ENCODE results near the gene ARHGEF40. TPM values are rescaled to one million over a fixed set of nuclear protein-coding genes. Genes with fewer than 3 reads are reported as not detected.

Gene ARHGEF40
- total RNA-seq, 1 donor from 2014 or later, result 6.8 TPM

DNA sequence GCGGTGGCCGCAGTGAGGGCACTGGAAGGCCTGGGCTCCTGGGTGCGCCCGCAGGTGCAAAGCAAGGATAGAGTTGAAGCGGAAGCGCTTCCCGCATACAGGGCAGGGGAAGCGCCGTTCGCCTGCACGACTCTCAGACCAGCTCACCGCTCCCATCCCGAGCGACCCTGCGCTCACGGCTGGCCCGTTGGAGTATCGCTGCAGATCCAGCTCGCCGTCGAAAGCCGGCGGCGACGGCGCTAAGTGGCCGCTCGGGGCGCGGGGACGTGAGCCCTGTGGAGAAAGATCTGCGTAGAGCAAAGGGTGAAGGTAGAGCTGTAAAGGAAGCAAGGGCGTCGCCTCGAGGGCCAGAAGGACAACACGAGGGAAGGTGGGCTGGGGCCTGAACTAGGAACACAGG, 22.9 kb downstream of the ARHGEF40 start:
- TF ChIP-seq, protein P1, sequence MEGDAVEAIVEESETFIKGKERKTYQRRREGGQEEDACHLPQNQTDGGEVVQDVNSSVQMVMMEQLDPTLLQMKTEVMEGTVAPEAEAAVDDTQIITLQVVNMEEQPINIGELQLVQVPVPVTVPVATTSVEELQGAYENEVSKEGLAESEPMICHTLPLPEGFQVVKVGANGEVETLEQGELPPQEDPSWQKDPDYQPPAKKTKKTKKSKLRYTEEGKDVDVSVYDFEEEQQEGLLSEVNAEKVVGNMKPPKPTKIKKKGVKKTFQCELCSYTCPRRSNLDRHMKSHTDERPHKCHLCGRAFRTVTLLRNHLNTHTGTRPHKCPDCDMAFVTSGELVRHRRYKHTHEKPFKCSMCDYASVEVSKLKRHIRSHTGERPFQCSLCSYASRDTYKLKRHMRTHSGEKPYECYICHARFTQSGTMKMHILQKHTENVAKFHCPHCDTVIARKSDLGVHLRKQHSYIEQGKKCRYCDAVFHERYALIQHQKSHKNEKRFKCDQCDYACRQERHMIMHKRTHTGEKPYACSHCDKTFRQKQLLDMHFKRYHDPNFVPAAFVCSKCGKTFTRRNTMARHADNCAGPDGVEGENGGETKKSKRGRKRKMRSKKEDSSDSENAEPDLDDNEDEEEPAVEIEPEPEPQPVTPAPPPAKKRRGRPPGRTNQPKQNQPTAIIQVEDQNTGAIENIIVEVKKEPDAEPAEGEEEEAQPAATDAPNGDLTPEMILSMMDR (IDR thresholded peaks at IDR 0.05; ENCODE audit: insufficient read depth, low read length, severe bottlenecking), result no peak
- no peak overlapping the region for H3K4me3 ChIP-seq (ENCODE audit: low read depth, low read length)
- H3K27me3 ChIP-seq (ENCODE audit: control insufficient read depth, insufficient read depth, low read length), result no peaks in the 10 kb centered on the region
- H3K36me3 ChIP-seq (ENCODE audit: control insufficient read depth, insufficient read depth, low read length), result peaks cover 14% of the 10 kb centered on the region
- no peak for DNase-seq (ENCODE audit: low read depth)
- FAIRE-seq, result no peak

DNA sequence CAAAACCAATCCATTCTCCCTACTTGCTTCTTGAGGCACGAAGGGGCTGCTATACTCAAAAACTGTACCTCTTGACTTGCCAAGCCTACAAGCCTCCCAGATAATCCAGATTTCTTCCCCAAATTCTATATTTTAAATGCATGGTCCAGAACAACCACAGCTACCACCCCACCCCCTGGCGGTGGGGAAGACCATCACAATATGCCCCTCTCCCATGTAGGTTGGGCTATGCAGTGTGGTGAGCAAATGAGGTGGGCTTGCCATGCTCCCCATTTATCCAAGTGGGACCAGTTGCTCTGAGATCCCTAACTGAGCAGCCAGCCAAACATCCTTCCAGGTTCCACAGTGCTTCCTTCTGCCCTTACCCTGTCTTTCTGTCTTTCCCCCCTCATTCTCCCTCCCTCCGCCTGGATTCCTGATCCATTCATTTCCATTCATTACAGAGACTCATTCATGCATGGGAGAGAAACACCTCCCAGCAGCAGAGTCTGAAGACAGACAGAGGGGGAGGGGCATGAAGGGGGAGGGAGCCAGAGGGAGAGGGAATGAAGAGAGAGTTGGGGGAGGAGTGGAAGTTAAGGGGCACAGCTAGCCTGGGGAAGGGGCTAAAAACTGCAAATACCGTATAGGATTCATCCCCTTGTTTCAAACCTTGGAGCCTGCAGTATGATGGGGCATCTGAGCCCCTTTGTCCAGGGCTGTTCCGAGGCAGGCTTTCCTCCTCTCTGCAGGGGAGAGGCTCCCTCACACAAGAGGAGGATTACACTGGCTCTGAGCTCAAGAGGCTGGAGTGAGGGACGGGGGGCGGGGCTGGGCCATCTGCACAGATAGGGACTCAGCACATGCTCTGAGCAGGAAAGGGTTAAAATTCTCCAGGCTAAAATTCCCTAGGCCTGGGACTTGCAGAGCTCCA, 23.9 kb downstream of the ARHGEF40 start:
- Histone ChIP-seq H3K36me3 (ENCODE audit: control insufficient read depth, insufficient read depth, low read length) (peaks cover 14% of the 10 kb centered on the region), H3K4me3 (ENCODE audit: low read depth, low read length) (no peak overlapping the region), H3K27me3 (ENCODE audit: control insufficient read depth, insufficient read depth, low read length) (no peaks in the 10 kb centered on the region)
- FAIRE-seq, result no peak
- no peak for DNase-seq (ENCODE audit: low read depth)
- TF ChIP-seq, protein P1 (IDR thresholded peaks at IDR 0.05; ENCODE audit: insufficient read depth, low read length, severe bottlenecking), result peak; percentile 26

GRCh38 chr14:21095430-21096205, 25.5 kb downstream of the ARHGEF40 start:
- TF ChIP-seq, protein P1 (IDR thresholded peaks at IDR 0.05; ENCODE audit: insufficient read depth, low read length, severe bottlenecking), result no peak
- no peak for DNase-seq (ENCODE audit: low read depth)
- Histone ChIP-seq H3K36me3 (ENCODE audit: control insufficient read depth, insufficient read depth, low read length) (peaks cover 13% of the 10 kb centered on the region), H3K4me3 (ENCODE audit: low read depth, low read length) (no peak overlapping the region), H3K27me3 (ENCODE audit: control insufficient read depth, insufficient read depth, low read length) (no peaks in the 10 kb centered on the region)
- FAIRE-seq, result no peak

GRCh38 chr14:21096438-21096837, 26.3 kb downstream of the ARHGEF40 start:
- no peaks in the 10 kb centered on the region for H3K27me3 ChIP-seq (ENCODE audit: control insufficient read depth, insufficient read depth, low read length)
- DNase-seq (ENCODE audit: low read depth) (no peak), FAIRE-seq (no peak)
- H3K4me3 ChIP-seq (ENCODE audit: low read depth, low read length), result no peak overlapping the region
- TF ChIP-seq, protein P1 (IDR thresholded peaks at IDR 0.05; ENCODE audit: insufficient read depth, low read length, severe bottlenecking), result no peak
- peaks cover 6% of the 10 kb centered on the region for H3K36me3 ChIP-seq (ENCODE audit: control insufficient read depth, insufficient read depth, low read length)

DNA sequence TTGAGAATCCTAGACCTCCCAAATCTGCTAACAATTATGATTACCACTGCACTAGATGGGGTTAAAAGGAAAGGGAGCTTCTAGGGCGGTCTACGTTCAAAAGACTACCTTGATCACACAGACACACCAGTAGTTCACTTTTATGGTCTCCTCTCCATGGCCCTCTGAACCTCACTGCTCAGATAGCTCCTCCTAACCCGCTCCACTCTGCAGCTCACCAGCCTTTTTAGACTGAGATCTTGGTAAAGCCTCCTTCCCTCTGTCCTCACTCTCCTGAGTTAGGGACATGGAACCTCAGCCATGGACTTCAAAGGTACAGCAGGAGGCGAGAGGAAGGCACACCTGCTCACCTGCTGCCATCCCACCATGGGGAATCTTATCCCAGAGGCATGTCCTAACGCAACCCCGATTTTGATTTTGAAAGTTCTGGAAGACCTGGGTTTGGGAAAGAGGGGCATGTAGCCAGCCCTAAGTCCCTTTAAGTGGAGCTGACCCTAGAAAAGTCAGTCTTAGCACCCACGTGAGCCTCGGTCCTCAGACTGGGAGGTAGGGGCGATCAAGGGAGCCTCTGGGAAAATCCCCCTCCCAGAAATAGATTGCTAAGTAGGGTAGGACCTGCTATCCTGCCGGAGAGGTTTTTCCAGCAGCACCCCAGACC, 27.0 kb downstream of the ARHGEF40 start:
- H3K27me3 ChIP-seq (ENCODE audit: control insufficient read depth, insufficient read depth, low read length), result no peaks in the 10 kb centered on the region
- DNase-seq (ENCODE audit: low read depth), result no peak
- FAIRE-seq, result no peak
- peak overlapping the region; percentile 45 for H3K4me3 ChIP-seq (ENCODE audit: low read depth, low read length)
- H3K36me3 ChIP-seq (ENCODE audit: control insufficient read depth, insufficient read depth, low read length), result peaks cover 2% of the 10 kb centered on the region
- TF ChIP-seq, protein P1 (IDR thresholded peaks at IDR 0.05; ENCODE audit: insufficient read depth, low read length, severe bottlenecking), result no peak

Data from bronchial epithelial cell (primary cell).